Endothelial cell of umbilical vein (primary cell): ENCODE measurements around the gene CHN2.

Source experiments
- CTCF ChIP-seq, 2 donors: IDR thresholded peaks; 1 replicate in 1 of 2; 2 replicates in 1 of 2; pipeline ENCODE4 v1.5.1; 2011; ENCODE audit warnings: low read length in 2 of 2, mild to moderate bottlenecking in 2 of 2, moderate library complexity in 2 of 2, control low read depth in 1 of 2, inconsistent platforms in 1 of 2, low read depth in 1 of 2; ENCODE audit not compliant: insufficient read depth in 1 of 2; ENCODE audit errors: extremely low read depth in 1 of 2
- EZH2 ChIP-seq: IDR thresholded peaks from 2 replicates; pipeline ENCODE4 v1.6.1; 2012; ENCODE audit warnings: borderline replicate concordance, low read depth, mild to moderate bottlenecking, moderate library complexity, low read length, inconsistent platforms; ENCODE audit not compliant: severe bottlenecking

- TF ChIP-seq EZH2 (no peak), CTCF (IDR thresholded peaks at IDR 0.05; ENCODE audit: extremely low read depth in 1 of 2, insufficient read depth in 1 of 2, low read depth in 1 of 2, low read length in 2 of 2) (no peak)
Measured at GRCh38 chr7:29370531-29371314, 176.1 kb downstream of the CHN2 start.
